OCI-LY3 (cell line): ENCODE data around the gene C9orf50.
"Not testable (repeated sequence)": the region's sequence is repeated elsewhere in the genome, so short reads cannot be mapped to it uniquely, and the experiment has no call there.

Experiments
- H2AFZ ChIP-seq: fragments of 200-600, 300-600 bp; shearing (Covaris generic); 2 replicates; pipeline ENCODE4 v1.6.0; 2014; ENCODE audit warnings: antibody characterized with exemption, low read depth, low read length
- H3K27ac ChIP-seq: fragments of 200-600, 300-600 bp; sonication (generic); 2 replicates; pipeline ENCODE4 v1.5.1; 2014; ENCODE audit warnings: mild to moderate bottlenecking, low read length, moderate library complexity, mixed read lengths
- H3K27me3 ChIP-seq: fragments of 200-600, 300-600 bp; sonication (generic); 2 replicates; pipeline ENCODE4 v1.6.1; 2014; ENCODE audit warnings: low read depth, low read length, mixed read lengths
- H3K36me3 ChIP-seq: fragments of 200-600, 300-600 bp; sonication (generic); replicated peaks from 2 replicates; pipeline ENCODE3; 2014; ENCODE audit warnings: low read depth, low read length, mixed read lengths
- H3K4me1 ChIP-seq: fragments of 300-600, 200-600 bp; sonication (generic); 2 replicates; pipeline ENCODE4 v1.6.1; 2014; ENCODE audit warnings: low read length, mixed read lengths
- H3K4me2 ChIP-seq: fragments of 200-600, 300-600 bp; sonication (generic); 2 replicates; pipeline ENCODE4 v1.6.1; 2014; ENCODE audit warnings: low read length, mixed read lengths
- H3K4me3 ChIP-seq: fragments of 300-600, 200-600 bp; sonication (generic); 2 replicates; pipeline ENCODE4 v1.5.1; 2014; ENCODE audit warnings: antibody characterized with exemption, mild to moderate bottlenecking, low read length, moderate library complexity
- H3K79me2 ChIP-seq: fragments of 300-600, 200-600 bp; shearing (Covaris generic); 2 replicates; pipeline ENCODE4 v1.6.1; 2014; ENCODE audit warnings: mild to moderate bottlenecking, low read length, mixed read lengths
- H3K9ac ChIP-seq: fragments of 300-600, 200-600 bp; shearing (Covaris generic); 2 replicates; pipeline ENCODE4 v1.6.0; 2014; ENCODE audit warnings: mild to moderate bottlenecking, low read length, moderate library complexity
- H3K9me3 ChIP-seq: fragments of 200-600, 300-600 bp; shearing (Covaris generic); 2 replicates; pipeline ENCODE4 v1.6.1; 2014; ENCODE audit warnings: low read length, mixed read lengths; ENCODE audit not compliant: insufficient read depth
- H4K20me1 ChIP-seq: fragments of 200-600, 300-600 bp; sonication (generic); 2 replicates; pipeline ENCODE4 v1.6.1; 2016; ENCODE audit warnings: low read length, mixed read lengths; ENCODE audit not compliant: insufficient read depth
- EZH2phosphoT487 ChIP-seq: fragments of 200-600 bp; shearing (Covaris generic); IDR thresholded peaks from 2 replicates; pipeline ENCODE4 v1.6.1; 2018; ENCODE audit warnings: antibody characterized with exemption, mixed run types, low read depth
- TF ChIP-seq, protein P1 (sequence below): fragments of 200-600, 300-600 bp; sonication (generic); IDR thresholded peaks from 2 replicates; pipeline ENCODE4 v1.5.1; 2014; ENCODE audit warnings: antibody characterized with exemption, low read length, low read depth

The C9orf50 gene

DNA sequence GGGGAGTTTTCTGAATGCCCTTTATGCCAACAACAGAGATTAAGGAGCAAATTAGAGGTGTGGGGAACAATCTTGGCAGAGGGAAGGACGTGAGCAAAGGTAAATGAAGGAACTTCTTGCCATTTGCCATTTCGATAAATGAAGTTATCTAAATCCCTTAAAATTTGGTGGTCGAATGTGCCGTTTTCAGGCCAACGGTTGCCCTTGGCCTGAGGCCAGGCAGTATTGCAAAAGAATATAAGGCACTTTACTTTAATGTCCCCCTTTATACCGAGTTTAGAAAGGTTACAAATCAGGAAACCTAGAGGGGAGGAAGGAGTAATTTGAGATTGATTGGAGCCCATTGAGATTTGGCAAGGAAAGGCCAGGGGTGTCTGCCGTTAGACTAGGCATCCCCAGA, 26.3 kb downstream of the C9orf50 start:
- H2AFZ ChIP-seq: no peak overlapping the region
- H3K4me2 ChIP-seq: no peak overlapping the region

DNA sequence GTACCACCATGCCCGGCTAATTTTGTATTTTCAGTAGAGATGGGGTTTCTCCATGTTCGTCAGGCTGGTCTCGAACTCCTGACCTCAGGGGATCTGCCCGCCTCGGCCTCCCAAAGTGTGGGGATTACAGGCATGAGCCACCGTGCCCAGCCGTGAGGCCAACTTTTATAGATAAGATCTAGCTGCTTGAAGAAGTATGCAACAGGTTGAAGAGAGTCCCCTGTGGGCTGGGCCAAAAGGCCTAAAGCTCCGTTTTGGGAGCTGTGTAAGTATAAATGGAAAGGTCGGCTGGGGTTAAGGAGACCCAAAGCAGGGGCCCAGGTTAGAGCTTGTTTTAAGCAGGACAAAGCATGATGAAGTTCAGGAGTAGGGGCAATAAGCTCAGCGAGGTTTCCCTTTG, 28.1 kb downstream of the C9orf50 start:
- H3K4me2 ChIP-seq: 0 out of 2 replicates have a peak overlapping the region, but pooled peaks have one; percentile 38
- not testable (repeated sequence) for H3K9me3 ChIP-seq, H3K27ac ChIP-seq, H3K4me3 ChIP-seq, H3K36me3 ChIP-seq, H2AFZ ChIP-seq, H3K9ac ChIP-seq, H4K20me1 ChIP-seq, H3K79me2 ChIP-seq
- peaks cover 17% of the 10 kb centered on the region; the same call in 1 of the 2 replicates for H3K27me3 ChIP-seq
- peaks cover 14% of the 10 kb centered on the region for H3K4me1 ChIP-seq

More for the DNA sequence above, 26.3 kb downstream of the C9orf50 start:
- Histone ChIP-seq H4K20me1 (no peaks in the 10 kb centered on the region), H3K9me3 (no peaks in the 10 kb centered on the region), H3K4me1 (peaks cover 14% of the 10 kb centered on the region), H3K79me2 (no peaks in the 10 kb centered on the region), H3K27me3 (peaks cover 17% of the 10 kb centered on the region; the same call in 1 of the 2 replicates), H3K9ac (no peak overlapping the region), H3K4me3 (no peak overlapping the region), H3K36me3 (no peaks in the 10 kb centered on the region), H3K27ac (no peak overlapping the region)
- TF ChIP-seq, protein P1, sequence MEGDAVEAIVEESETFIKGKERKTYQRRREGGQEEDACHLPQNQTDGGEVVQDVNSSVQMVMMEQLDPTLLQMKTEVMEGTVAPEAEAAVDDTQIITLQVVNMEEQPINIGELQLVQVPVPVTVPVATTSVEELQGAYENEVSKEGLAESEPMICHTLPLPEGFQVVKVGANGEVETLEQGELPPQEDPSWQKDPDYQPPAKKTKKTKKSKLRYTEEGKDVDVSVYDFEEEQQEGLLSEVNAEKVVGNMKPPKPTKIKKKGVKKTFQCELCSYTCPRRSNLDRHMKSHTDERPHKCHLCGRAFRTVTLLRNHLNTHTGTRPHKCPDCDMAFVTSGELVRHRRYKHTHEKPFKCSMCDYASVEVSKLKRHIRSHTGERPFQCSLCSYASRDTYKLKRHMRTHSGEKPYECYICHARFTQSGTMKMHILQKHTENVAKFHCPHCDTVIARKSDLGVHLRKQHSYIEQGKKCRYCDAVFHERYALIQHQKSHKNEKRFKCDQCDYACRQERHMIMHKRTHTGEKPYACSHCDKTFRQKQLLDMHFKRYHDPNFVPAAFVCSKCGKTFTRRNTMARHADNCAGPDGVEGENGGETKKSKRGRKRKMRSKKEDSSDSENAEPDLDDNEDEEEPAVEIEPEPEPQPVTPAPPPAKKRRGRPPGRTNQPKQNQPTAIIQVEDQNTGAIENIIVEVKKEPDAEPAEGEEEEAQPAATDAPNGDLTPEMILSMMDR: no peak
- TF ChIP-seq EZH2phosphoT487: no peak

DNA sequence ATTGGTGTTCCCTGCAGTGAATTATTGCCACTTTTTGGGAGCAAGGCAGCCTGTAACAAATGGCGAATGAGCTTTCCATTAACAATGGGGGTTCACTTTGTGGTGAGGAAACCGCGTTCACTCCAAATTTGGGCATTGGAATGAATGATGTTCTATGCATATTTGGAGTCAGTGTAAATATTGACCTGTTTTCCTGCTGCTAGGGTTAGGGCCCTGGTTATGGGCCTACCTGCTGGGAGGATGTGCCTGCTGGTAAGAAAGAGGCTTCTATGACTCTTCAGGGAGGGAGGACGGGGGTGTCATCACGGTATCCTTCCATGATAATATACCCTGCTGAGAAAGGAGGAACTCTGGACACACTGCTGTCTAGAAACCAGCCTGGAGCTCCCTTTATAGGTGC, 29.0 kb downstream of the C9orf50 start:
- H3K9ac ChIP-seq: no peak overlapping the region
- H2AFZ ChIP-seq: no peak overlapping the region
- no peak overlapping the region for H3K27ac ChIP-seq
- H3K36me3 ChIP-seq: no peaks in the 10 kb centered on the region
- H3K4me1 ChIP-seq: peaks cover 14% of the 10 kb centered on the region
- H3K27me3 ChIP-seq: peaks cover 17% of the 10 kb centered on the region; the same call in 1 of the 2 replicates
- H4K20me1 ChIP-seq: no peaks in the 10 kb centered on the region
- H3K4me2 ChIP-seq: no peak overlapping the region
- no peaks in the 10 kb centered on the region for H3K79me2 ChIP-seq
- no peak overlapping the region for H3K4me3 ChIP-seq
- no peak for TF ChIP-seq EZH2phosphoT487
- TF ChIP-seq, protein P1: no peak
- H3K9me3 ChIP-seq: no peaks in the 10 kb centered on the region

DNA sequence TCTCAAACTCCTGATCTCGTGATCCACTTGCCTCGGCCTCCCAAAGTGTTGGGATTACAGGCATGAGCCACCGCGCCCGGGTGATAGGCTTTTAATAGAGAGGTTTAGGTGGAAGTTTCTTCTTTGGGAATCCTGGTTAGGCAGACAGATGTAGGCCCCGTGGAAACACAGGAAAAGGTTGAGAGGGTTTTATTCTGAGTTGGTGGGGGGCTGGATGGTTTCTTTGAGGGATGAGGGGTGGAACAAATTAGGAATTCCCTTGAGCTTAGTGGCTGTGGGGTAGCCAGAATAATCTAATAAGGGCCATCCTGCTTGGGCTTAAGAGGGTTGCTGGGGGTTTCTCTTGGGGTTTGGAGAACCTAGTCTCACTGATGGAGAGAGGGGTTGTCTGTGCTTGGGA, 30.4 kb downstream of the C9orf50 start:
- Histone ChIP-seq H3K4me1 (peaks cover 13% of the 10 kb centered on the region), H3K79me2 (no peaks in the 10 kb centered on the region), H4K20me1 (no peaks in the 10 kb centered on the region), H2AFZ (no peak overlapping the region), H3K27ac (no peak overlapping the region), H3K36me3 (no peaks in the 10 kb centered on the region), H3K4me3 (no peak overlapping the region), H3K9ac (no peak overlapping the region), H3K4me2 (no peak overlapping the region), H3K9me3 (no peaks in the 10 kb centered on the region), H3K27me3 (peaks cover 17% of the 10 kb centered on the region; the same call in 1 of the 2 replicates)
- no peak for TF ChIP-seq EZH2phosphoT487
- TF ChIP-seq, protein P1: no peak
